Kidney (tissue), 14 donors: ENCODE results near the gene UBE2S. TPM values are rescaled to one million over a fixed set of nuclear protein-coding genes. Genes with fewer than 3 reads are reported as not detected.

Experiments used
- DNase-seq, 5 donors: peaks; one replicate each; pipeline ENCODE4 v3.0.0-alpha.2; 2013 to 2020
- FAIRE-seq: peaks from 2 replicates; lab custom pipeline; 2012; peaks lifted over from hg19 to GRCh38; lab: Jason Lieb, UNC
- H3K27ac ChIP-seq, 2 donors: one replicate each; pipeline ENCODE4 v1.7.0; 2013; ENCODE audit warnings: low read depth in 2 of 2, low read length in 2 of 2, inconsistent platforms in 1 of 2
- H3K27me3 ChIP-seq: one replicate; pipeline ENCODE4 v1.7.1; 2013; ENCODE audit warnings: low read length, inconsistent platforms; ENCODE audit not compliant: control insufficient read depth, insufficient read depth
- H3K36me3 ChIP-seq, 3 donors: one replicate each; pipeline versions ENCODE4 v1.7.0 to v1.7.1; 2013; ENCODE audit warnings: low read length in 3 of 3, control low read depth in 1 of 3, inconsistent platforms in 1 of 3; ENCODE audit not compliant: insufficient read depth in 3 of 3, control insufficient read depth in 2 of 3
- H3K4me1 ChIP-seq, 3 donors: one replicate each; pipeline versions ENCODE4 v1.7.0 to v1.7.1; 2013; ENCODE audit warnings: low read length in 3 of 3, inconsistent platforms in 1 of 3, low read depth in 1 of 3; ENCODE audit not compliant: control insufficient read depth in 2 of 3, insufficient read depth in 2 of 3
- H3K4me3 ChIP-seq, 3 donors: one replicate each; pipeline versions ENCODE4 v1.7.0 to v1.8.1; 2013; ENCODE audit warnings: low read length in 3 of 3, control low read depth in 1 of 3, inconsistent platforms in 1 of 3
- H3K9ac ChIP-seq, 3 donors: one replicate each; pipeline versions ENCODE4 v1.7.0 to v1.7.1; 2013; ENCODE audit warnings: low read length in 3 of 3, control low read depth in 1 of 3, inconsistent platforms in 1 of 3
- H3K9me3 ChIP-seq, 3 donors: one replicate each; pipeline versions ENCODE4 v1.7.0 to v1.7.1; 2013; ENCODE audit warnings: low read length in 3 of 3, control low read depth in 1 of 3, inconsistent platforms in 1 of 3; ENCODE audit not compliant: control insufficient read depth in 2 of 3, insufficient read depth in 1 of 3
- CTCF ChIP-seq: IDR thresholded peaks from 3 replicates; pipeline ENCODE4 v1.5.1; 2012; ENCODE audit warnings: mild to moderate bottlenecking, moderate library complexity, borderline replicate concordance; ENCODE audit not compliant: insufficient read depth; ENCODE audit errors: extremely low read depth
- intact Hi-C: fragments of 100-400 bp; cut with DNase I; formaldehyde crosslinking; loops from one replicate; pipeline ENCODE4 v1.11.1; 2022
- polyA plus RNA-seq: library from polyadenylated mRNA; stranded (reverse); fragments of 350-450 nt; fragmentation: Illumina TruSeq; extraction: RNeasy Lipid Tissue Mini Kit (QIAGEN cat#74804); gene quantifications from one replicate; pipeline ENCODE4 v1.2.3, GENCODE V29; 2014; ENCODE audit warnings: low read depth, low replicate concordance; ENCODE audit not compliant: insufficient read depth
- total RNA-seq: library from RNA; stranded (reverse); fragmentation: NEBNext Ultra II Directional; extraction: Animal tissue kit (Norgen Biotek cat#: 25700); gene quantifications from one replicate; pipeline ENCODE4 v1.2.1, GENCODE V29; 2021
- donor health status: control.
- donor health status: control.
- donor health status: control.
- donor health status: control.
- donor health status: control.
- donor health status: DM: yes; HTN: yes; CAD: no.
- donor health status: Normal renal cell carcinoma (clear cell type).

Gene UBE2S
- total and polyA plus RNA-seq, 2 donors from 2014 or later: 16.8 to 20.8 TPM

GRCh38 chr19:55373993-55374757, 33.4 kb downstream of the UBE2S start:
- H3K27me3 ChIP-seq: peaks cover 9% of the 10 kb centered on the region
- no peak for FAIRE-seq
- H3K9ac ChIP-seq: no peak overlapping the region
- DNase-seq: peak in 2 of 5 donors; percentile 46 to 79
- no peaks in the 10 kb centered on the region for H3K4me1 ChIP-seq
- H3K4me3 ChIP-seq: no peak overlapping the region
- H3K9me3 ChIP-seq: no peaks in the 10 kb centered on the region
- intact Hi-C loops: no loop called here
- H3K27ac ChIP-seq: peak overlapping the region in 1 of 2 donors; percentile 28
- TF ChIP-seq CTCF: no peak
- no peaks in the 10 kb centered on the region for H3K36me3 ChIP-seq

- intact Hi-C loops: no loop called here
- peaks cover 0 to 2% (median 0%) of the 10 kb centered on the region in 3 donors for H3K4me1 ChIP-seq
- no peak for TF ChIP-seq CTCF
- DNase-seq: peak in 1 of 5 donors; percentile 73
- H3K9me3 ChIP-seq: no peaks in the 10 kb centered on the region
- H3K4me3 ChIP-seq: no peak overlapping the region
- no peak overlapping the region for H3K9ac ChIP-seq
- no peaks in the 10 kb centered on the region for H3K36me3 ChIP-seq
- H3K27ac ChIP-seq: no peak overlapping the region
- no peak for FAIRE-seq
- peaks cover 9% of the 10 kb centered on the region for H3K27me3 ChIP-seq
Measured at GRCh38 chr19:55373306-55373992, 34.1 kb downstream of the UBE2S start.

GRCh38 chr19:55372316-55373081, 35.1 kb downstream of the UBE2S start:
- peaks cover 9% of the 10 kb centered on the region for H3K27me3 ChIP-seq
- H3K4me1 ChIP-seq: peaks cover 0 to 2% (median 0%) of the 10 kb centered on the region in 3 donors
- no peaks in the 10 kb centered on the region for H3K36me3 ChIP-seq
- H3K9me3 ChIP-seq: no peaks in the 10 kb centered on the region
- H3K27ac ChIP-seq: no peak overlapping the region
- TF ChIP-seq CTCF: no peak
- peak in 3 of 5 donors; percentile 37 to 78 (median 77) for DNase-seq
- FAIRE-seq: no peak
- no peak overlapping the region for H3K9ac ChIP-seq
- no peak overlapping the region for H3K4me3 ChIP-seq
- intact Hi-C loops: no loop called here
